Mammary epithelial cell (primary cell): ENCODE measurements around the gene CFAP73.

Experiments
- EZH2 ChIP-seq: IDR thresholded peaks from 2 replicates; pipeline ENCODE4 v1.6.1; 2012; ENCODE audit warnings: low read length, inconsistent platforms, borderline replicate concordance
- TF ChIP-seq, protein P1 (sequence below), 2 donors: IDR thresholded peaks in 1 of 2; conservative IDR thresholded peaks in 1 of 2; 2 replicates each; pipeline ENCODE4 v1.5.1; 2011 to 2012; ENCODE audit warnings: inconsistent platforms in 2 of 2, low read length in 2 of 2, mild to moderate bottlenecking in 2 of 2, control low read depth in 1 of 2, low read depth in 1 of 2; ENCODE audit not compliant: insufficient read depth in 1 of 2; ENCODE audit errors: extremely low read depth in 1 of 2

GRCh38 chr12:113128802-113129663, 20.5 kb upstream of the CFAP73 start:
- TF ChIP-seq, protein P1, sequence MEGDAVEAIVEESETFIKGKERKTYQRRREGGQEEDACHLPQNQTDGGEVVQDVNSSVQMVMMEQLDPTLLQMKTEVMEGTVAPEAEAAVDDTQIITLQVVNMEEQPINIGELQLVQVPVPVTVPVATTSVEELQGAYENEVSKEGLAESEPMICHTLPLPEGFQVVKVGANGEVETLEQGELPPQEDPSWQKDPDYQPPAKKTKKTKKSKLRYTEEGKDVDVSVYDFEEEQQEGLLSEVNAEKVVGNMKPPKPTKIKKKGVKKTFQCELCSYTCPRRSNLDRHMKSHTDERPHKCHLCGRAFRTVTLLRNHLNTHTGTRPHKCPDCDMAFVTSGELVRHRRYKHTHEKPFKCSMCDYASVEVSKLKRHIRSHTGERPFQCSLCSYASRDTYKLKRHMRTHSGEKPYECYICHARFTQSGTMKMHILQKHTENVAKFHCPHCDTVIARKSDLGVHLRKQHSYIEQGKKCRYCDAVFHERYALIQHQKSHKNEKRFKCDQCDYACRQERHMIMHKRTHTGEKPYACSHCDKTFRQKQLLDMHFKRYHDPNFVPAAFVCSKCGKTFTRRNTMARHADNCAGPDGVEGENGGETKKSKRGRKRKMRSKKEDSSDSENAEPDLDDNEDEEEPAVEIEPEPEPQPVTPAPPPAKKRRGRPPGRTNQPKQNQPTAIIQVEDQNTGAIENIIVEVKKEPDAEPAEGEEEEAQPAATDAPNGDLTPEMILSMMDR (conservative IDR thresholded peaks at IDR 0.05 in 1 of 2, IDR thresholded peaks at IDR 0.05 in 1 of 2; ENCODE audit: extremely low read depth in 1 of 2, insufficient read depth in 1 of 2, low read depth in 1 of 2, low read length in 2 of 2): no peak
- no peak for TF ChIP-seq EZH2
